HepG2 (cell line): ENCODE data around the gene DRAP1. TPM values are rescaled to one million over a fixed set of nuclear protein-coding genes. Genes with fewer than 3 reads are reported as not detected.

ENCODE experiments used
- PHF21A ChIP-seq: sonication (generic); formaldehyde crosslinking; IDR thresholded peaks from 2 replicates; pipeline ENCODE4 v1.5.0; 2020; ENCODE audit warnings: mild to moderate bottlenecking, missing genetic modification reagents
- ZNF776 ChIP-seq: sonication (generic); formaldehyde crosslinking; IDR thresholded peaks from 2 replicates; pipeline ENCODE4 v1.4.0; 2020; ENCODE audit warnings: mild to moderate bottlenecking, missing genetic modification reagents
- ZNF782 ChIP-seq: sonication (generic); formaldehyde crosslinking; IDR thresholded peaks from 2 replicates; pipeline ENCODE4 v1.4.0; 2020; ENCODE audit warnings: missing genetic modification reagents, mild to moderate bottlenecking, borderline replicate concordance
- ZNF841 ChIP-seq: sonication (generic); formaldehyde crosslinking; IDR thresholded peaks from 2 replicates; pipeline ENCODE4 v1.8.1; 2023; ENCODE audit warnings: missing genetic modification reagents, borderline replicate concordance
- polyA plus RNA-seq, 8 experiments: library from polyadenylated mRNA; depleted of rRNA in 3 of 8; stranded (reverse) in 7 of 8; unstranded in 1 of 8; fragments of >200 nt; fragmentation: Illumina TruSeq in 4 of 8; extraction: Trizol in 4 of 8; gene quantifications; 2 replicates each; pipeline versions ENCODE4 v1.2.1 to v1.2.3, GENCODE V29; 2011 to 2016; ENCODE audit warnings: low read depth in 4 of 8, missing spikeins in 1 of 8, mixed read lengths in 1 of 8; ENCODE audit not compliant: insufficient read depth in 1 of 8
- total RNA-seq, 5 experiments: library from RNA; depleted of rRNA; stranded (reverse); fragments of >200 nt; fragmentation: Illumina TruSeq; extraction: Trizol; gene quantifications; 2 replicates each; pipeline ENCODE4 v1.2.3, GENCODE V29; 2016; ENCODE audit warnings: low read depth in 1 of 5
- TF ChIP-seq, protein P1 (sequence below): sonication (generic); formaldehyde crosslinking; IDR thresholded peaks from 2 replicates; pipeline ENCODE4 v1.5.0; 2020; ENCODE audit warnings: mild to moderate bottlenecking, missing genetic modification reagents, borderline replicate concordance
- TF ChIP-seq, protein P2 (sequence below): sonication (generic); formaldehyde crosslinking; IDR thresholded peaks from 2 replicates; pipeline ENCODE4 v1.8.0; 2022; ENCODE audit warnings: missing genetic modification reagents, low read depth, mild to moderate bottlenecking, borderline replicate concordance

The DRAP1 gene
- total and polyA plus RNA-seq, 2 of the 13 experiments (the other 11 are each of a cell fraction or from before 2014, with no cell fraction given) = 46.8 to 52.3 TPM

DNA sequence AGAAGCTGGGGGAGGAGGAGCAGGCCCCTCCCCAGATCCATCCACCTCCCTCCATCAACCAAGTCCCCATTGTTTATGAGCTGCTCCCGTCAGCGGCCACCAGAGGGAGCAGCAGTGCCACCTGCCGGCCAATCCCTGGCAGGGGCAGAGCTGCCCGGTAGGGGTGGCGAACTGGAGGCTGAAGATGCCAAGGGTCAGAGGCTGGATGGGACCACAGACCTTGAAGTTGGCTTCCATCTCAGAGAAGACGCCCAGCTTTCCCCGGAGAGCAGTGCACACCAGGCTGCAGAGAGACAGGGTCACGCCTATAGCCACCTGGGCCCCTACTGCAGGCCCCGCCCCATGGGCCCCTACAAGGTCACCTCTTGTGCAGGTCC lies 34.5 kb upstream of the DRAP1 start (continued):
- TF ChIP-seq, protein P1, sequence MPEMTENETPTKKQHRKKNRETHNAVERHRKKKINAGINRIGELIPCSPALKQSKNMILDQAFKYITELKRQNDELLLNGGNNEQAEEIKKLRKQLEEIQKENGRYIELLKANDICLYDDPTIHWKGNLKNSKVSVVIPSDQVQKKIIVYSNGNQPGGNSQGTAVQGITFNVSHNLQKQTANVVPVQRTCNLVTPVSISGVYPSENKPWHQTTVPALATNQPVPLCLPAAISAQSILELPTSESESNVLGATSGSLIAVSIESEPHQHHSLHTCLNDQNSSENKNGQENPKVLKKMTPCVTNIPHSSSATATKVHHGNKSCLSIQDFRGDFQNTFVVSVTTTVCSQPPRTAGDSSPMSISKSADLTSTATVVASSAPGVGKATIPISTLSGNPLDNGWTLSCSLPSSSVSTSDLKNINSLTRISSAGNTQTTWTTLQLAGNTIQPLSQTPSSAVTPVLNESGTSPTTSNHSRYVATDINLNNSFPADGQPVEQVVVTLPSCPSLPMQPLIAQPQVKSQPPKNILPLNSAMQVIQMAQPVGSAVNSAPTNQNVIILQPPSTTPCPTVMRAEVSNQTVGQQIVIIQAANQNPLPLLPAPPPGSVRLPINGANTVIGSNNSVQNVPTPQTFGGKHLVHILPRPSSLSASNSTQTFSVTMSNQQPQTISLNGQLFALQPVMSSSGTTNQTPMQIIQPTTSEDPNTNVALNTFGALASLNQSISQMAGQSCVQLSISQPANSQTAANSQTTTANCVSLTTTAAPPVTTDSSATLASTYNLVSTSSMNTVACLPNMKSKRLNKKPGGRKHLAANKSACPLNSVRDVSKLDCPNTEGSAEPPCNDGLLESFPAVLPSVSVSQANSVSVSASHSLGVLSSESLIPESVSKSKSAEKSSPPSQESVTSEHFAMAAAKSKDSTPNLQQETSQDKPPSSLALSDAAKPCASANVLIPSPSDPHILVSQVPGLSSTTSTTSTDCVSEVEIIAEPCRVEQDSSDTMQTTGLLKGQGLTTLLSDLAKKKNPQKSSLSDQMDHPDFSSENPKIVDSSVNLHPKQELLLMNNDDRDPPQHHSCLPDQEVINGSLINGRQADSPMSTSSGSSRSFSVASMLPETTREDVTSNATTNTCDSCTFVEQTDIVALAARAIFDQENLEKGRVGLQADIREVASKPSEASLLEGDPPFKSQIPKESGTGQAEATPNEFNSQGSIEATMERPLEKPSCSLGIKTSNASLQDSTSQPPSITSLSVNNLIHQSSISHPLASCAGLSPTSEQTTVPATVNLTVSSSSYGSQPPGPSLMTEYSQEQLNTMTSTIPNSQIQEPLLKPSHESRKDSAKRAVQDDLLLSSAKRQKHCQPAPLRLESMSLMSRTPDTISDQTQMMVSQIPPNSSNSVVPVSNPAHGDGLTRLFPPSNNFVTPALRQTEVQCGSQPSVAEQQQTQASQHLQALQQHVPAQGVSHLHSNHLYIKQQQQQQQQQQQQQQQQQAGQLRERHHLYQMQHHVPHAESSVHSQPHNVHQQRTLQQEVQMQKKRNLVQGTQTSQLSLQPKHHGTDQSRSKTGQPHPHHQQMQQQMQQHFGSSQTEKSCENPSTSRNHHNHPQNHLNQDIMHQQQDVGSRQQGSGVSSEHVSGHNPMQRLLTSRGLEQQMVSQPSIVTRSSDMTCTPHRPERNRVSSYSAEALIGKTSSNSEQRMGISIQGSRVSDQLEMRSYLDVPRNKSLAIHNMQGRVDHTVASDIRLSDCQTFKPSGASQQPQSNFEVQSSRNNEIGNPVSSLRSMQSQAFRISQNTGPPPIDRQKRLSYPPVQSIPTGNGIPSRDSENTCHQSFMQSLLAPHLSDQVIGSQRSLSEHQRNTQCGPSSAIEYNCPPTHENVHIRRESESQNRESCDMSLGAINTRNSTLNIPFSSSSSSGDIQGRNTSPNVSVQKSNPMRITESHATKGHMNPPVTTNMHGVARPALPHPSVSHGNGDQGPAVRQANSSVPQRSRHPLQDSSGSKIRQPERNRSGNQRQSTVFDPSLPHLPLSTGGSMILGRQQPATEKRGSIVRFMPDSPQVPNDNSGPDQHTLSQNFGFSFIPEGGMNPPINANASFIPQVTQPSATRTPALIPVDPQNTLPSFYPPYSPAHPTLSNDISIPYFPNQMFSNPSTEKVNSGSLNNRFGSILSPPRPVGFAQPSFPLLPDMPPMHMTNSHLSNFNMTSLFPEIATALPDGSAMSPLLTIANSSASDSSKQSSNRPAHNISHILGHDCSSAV (CRISPR knock-in tag) = no peak
- TF ChIP-seq ZNF782 (no peak), ZNF841 (no peak), PHF21A (CRISPR knock-in tag) (no peak), ZNF776 (CRISPR knock-in tag) (no peak)
- TF ChIP-seq, protein P2, sequence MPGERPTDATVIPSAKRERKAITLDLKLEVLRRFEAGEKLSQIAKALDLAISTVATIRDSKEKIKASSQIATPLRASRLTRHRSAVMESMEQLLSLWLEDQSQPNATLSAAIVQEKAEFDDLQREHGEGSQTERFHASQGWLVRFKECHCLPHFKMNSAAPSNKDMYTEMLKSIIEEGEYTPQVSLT (CRISPR knock-in tag) = no peak
